LNCaP clone FGC (cell line): ENCODE results near the gene MDC1.

ENCODE experiments used
- DNase-seq: peaks from one replicate; pipeline ENCODE4 v3.0.0-alpha.2; 2011; ENCODE audit warnings: low read depth
- H3K4me3 ChIP-seq: 2 replicates; pipeline ENCODE4 v1.5.1; 2011; ENCODE audit warnings: mild to moderate bottlenecking, low read depth, low read length, control low read depth
- CTCF ChIP-seq: IDR thresholded peaks from 2 replicates; pipeline ENCODE4 v1.5.1; 2012; ENCODE audit warnings: mild to moderate bottlenecking; ENCODE audit not compliant: control insufficient read depth, insufficient read depth; ENCODE audit errors: extremely low read depth

The MDC1 gene

GRCh38 chr6:30744054-30744805, 27.1 kb upstream of the MDC1 start, which contains the start of gene IER3:
Gene IER3 (minus strand): TSS chr6:30744547. CDS start chr6:30744518, 29 bp downstream.
- TF ChIP-seq CTCF: no peak
- peak within 1 kb of the TSS; percentile 97 for H3K4me3 ChIP-seq
- DNase-seq: no peak

GRCh38 chr6:30743099-30744053, 26.3 kb upstream of the MDC1 start:
- no peak for TF ChIP-seq CTCF
- H3K4me3 ChIP-seq: peak overlapping the region; percentile 97
- DNase-seq: no peak

GRCh38 chr6:30742316-30743098, 25.4 kb upstream of the MDC1 start, which contains the start of gene FLOT1:
Gene FLOT1 (minus strand): TSS chr6:30742687. CDS start chr6:30742189, 498 bp downstream.
- TF ChIP-seq CTCF: no peak
- peak within 1 kb of the TSS; percentile 97 for H3K4me3 ChIP-seq
- peak; percentile 89 for DNase-seq

GRCh38 chr6:30741789-30742315, 24.8 kb upstream of the MDC1 start:
- no peak for TF ChIP-seq CTCF
- no peak for DNase-seq
- H3K4me3 ChIP-seq: peak overlapping the region; percentile 97

GRCh38 chr6:30741063-30741779, 24.1 kb upstream of the MDC1 start:
- H3K4me3 ChIP-seq: peak overlapping the region; percentile 97
- no peak for DNase-seq
- TF ChIP-seq CTCF: no peak

- no peak for TF ChIP-seq CTCF
- H3K4me3 ChIP-seq: no peak overlapping the region
- no peak for DNase-seq
Observed at GRCh38 chr6:30740540-30740870, 23.4 kb upstream of the MDC1 start.
